SU-DHL-6 (cell line): Measurements from ENCODE around the gene ACRBP.

ENCODE experiments used
- EZH2phosphoT487 ChIP-seq: fragments of 200-600 bp; sonication (generic), shearing (Covaris generic); conservative IDR thresholded peaks from 2 replicates; pipeline ENCODE4 v1.6.1; 2018; ENCODE audit warnings: mild to moderate bottlenecking, antibody characterized with exemption, low read length, moderate library complexity, mixed read lengths
- TF ChIP-seq, protein P1 (sequence below): fragments of 200-600 bp; sonication (generic); IDR thresholded peaks from one replicate; pipeline ENCODE4 v1.5.1; 2017; ENCODE audit warnings: antibody characterized with exemption, mild to moderate bottlenecking, low read length, moderate library complexity; ENCODE audit not compliant: insufficient read depth, poor library complexity, severe bottlenecking

DNA sequence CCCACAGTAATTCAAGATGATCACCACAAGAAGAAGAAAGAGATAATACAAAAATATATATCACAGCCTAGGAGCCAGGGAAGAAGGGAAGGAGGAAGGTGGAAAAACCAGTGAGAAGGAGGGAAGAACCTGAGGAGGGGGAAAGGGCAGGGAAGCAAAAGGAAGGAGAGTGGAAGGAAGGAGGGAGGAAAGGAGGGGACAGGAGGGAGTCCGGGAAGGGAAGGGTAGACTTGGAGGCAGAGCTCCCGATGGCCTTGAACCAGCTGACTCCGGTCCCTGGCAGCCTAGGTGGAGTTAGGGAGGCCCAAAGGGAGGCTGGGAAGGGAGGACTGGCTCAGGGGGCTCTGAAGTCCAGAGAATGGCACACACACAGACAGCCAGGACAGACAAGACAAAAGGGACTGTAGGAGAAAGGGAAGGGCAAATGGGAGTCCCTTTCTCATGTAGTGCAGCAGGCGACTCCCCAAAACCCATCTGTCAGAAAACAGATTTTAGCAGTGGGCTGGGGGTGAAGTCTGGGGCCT lies 46.7 kb upstream of the ACRBP start:
- TF ChIP-seq, protein P1, sequence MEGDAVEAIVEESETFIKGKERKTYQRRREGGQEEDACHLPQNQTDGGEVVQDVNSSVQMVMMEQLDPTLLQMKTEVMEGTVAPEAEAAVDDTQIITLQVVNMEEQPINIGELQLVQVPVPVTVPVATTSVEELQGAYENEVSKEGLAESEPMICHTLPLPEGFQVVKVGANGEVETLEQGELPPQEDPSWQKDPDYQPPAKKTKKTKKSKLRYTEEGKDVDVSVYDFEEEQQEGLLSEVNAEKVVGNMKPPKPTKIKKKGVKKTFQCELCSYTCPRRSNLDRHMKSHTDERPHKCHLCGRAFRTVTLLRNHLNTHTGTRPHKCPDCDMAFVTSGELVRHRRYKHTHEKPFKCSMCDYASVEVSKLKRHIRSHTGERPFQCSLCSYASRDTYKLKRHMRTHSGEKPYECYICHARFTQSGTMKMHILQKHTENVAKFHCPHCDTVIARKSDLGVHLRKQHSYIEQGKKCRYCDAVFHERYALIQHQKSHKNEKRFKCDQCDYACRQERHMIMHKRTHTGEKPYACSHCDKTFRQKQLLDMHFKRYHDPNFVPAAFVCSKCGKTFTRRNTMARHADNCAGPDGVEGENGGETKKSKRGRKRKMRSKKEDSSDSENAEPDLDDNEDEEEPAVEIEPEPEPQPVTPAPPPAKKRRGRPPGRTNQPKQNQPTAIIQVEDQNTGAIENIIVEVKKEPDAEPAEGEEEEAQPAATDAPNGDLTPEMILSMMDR: no peak
- TF ChIP-seq EZH2phosphoT487: no peak
